Stimulated activated CD4-positive, alpha-beta T cell treated with anti-CD3 and anti-CD28 coated beads, Interleukin-4, amount 100 ng/mL, for 1 hour (primary cell): ENCODE measurements around the gene HDAC6.
"Not testable (repeated sequence)": the region's sequence is repeated elsewhere in the genome, so short reads cannot be mapped to it uniquely, and the experiment has no call there.

Experiments used
- DNase-seq: peaks from one replicate; pipeline ENCODE4 v3.0.0-alpha.2; 2020

Gene HDAC6

DNA sequence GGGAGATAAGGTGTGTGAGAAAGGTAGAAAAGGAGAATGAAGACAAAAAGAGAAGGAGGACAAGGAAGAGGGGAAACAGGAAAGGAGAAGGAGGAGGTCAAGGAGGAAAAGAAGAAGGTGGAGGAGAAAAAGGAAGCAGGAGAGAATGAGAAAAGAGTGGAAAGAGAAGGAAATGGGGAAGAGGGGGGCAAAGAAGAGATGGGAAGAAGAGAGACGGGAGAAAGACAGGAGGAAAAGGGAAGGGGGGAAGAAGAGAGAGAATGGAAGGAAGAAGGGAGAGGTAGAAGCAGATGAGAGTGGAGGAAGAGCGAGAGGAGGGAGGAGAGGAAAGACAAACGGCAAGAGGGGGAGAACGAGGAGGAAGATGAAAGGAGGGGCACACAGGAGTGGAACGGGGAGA lies 11.4 kb upstream of the HDAC6 start:
- no peak for DNase-seq

DNA sequence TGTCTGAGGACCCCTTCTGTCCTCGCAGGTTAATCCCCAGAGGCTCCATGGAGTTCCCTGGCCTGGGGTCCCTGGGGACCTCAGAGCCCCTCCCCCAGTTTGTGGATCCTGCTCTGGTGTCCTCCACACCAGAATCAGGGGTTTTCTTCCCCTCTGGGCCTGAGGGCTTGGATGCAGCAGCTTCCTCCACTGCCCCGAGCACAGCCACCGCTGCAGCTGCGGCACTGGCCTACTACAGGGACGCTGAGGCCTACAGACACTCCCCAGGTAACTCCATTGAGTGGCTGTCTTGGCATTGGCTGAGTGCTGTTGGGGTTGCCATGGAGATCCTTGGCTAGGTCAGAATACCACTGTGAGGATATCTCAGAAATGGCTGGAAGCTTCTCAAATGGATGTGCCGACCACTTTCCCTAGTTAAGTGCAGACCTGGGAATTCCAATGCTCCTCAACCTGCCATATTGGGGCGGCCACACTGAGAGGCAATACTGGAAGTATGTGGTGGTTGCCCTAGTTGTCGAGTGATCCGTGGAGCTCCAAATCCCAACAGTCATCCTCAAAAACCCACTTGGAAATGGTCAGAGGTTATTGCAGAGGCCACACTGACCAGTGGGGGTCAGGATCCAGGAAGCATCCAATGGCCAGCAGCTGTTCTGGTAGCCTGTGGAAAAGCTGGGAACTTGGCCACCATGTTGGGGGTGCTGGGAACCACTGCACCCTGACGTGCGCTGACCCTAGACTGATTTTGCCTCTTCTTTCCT lies 10.6 kb upstream of the HDAC6 start:
- DNase-seq: no peak

DNA sequence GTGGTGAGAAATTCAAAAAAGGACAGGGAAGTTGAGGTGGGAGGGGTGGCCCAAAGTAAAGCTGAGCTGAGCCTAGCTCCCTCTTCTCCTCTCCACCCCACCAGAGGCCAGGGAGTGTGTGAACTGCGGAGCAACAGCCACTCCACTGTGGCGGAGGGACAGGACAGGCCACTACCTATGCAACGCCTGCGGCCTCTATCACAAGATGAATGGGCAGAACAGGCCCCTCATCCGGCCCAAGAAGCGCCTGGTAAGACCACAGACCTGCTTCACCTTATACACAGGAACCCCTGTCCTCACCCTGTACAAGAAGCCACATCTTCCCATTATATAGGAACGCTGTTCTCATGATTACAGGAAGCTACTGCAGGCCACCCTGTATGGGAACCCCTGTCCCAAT lies 9.6 kb upstream of the HDAC6 start:
- no peak for DNase-seq

DNA sequence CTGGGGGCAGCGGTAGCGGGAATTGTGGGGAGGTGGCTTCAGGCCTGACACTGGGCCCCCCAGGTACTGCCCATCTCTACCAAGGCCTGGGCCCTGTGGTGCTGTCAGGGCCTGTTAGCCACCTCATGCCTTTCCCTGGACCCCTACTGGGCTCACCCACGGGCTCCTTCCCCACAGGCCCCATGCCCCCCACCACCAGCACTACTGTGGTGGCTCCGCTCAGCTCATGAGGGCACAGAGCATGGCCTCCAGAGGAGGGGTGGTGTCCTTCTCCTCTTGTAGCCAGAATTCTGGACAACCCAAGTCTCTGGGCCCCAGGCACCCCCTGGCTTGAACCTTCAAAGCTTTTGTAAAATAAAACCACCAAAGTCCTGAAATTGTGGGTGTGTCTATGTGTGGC lies 7.9 kb upstream of the HDAC6 start:
- DNase-seq: no peak

GRCh38 chrX:48794340-48794910 lies 7.4 kb upstream of the HDAC6 start:
- DNase-seq: no peak

GRCh38 chrX:48794911-48795515 lies 6.9 kb upstream of the HDAC6 start:
- DNase-seq: no peak

DNA sequence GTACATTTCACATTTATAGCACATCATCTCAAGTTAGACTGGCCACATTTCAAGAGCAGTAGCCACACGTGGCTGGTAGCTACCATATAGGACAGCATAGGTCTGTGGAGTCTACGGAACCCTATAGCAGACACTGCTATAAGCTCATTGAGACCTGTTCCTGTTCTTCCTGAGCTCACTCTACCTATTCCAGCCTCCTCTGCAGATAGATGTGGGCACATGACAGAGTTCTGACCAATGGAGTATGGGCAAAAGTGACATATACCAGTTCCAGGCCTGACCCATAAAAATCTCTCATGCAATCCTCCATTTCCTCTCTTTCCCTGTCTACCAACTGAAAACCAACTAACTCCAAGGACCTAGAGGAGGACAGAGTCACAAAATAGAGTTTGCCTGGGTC lies 3.5 kb upstream of the HDAC6 start:
- no peak for DNase-seq

DNA sequence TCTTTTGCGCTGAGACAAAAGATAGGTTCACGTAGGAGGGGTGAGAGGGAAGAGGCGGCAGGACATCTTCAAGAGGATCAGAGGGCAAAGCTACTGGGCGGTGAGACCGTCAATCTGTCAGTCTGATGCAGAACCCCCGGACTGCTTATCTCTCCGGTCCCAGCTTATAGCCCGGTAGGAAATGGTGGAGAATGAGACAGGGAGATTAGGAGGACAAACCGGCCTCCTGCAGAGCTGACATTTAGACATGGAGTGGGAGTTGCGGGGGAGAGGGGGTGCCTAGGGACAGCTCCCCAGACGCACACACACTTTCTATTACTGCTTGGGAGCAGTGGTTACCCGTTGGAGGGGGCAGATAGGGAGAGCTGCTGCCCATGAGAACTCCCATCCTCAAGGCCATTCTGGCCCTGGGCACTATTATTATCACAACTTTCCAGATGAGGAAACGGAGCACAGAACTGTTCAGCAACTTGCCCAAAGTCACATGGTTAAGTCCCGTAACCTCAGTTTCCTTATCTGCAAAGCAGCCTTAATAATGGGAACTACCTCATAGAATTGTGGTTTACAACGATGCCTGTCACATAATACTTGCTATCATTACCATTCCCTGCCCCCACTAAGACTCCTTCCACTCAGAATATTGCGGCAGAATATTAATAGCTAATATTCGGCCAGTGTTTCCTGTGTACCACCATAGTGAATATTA lies 1.1 kb upstream of the HDAC6 start:
- no peak for DNase-seq

DNA sequence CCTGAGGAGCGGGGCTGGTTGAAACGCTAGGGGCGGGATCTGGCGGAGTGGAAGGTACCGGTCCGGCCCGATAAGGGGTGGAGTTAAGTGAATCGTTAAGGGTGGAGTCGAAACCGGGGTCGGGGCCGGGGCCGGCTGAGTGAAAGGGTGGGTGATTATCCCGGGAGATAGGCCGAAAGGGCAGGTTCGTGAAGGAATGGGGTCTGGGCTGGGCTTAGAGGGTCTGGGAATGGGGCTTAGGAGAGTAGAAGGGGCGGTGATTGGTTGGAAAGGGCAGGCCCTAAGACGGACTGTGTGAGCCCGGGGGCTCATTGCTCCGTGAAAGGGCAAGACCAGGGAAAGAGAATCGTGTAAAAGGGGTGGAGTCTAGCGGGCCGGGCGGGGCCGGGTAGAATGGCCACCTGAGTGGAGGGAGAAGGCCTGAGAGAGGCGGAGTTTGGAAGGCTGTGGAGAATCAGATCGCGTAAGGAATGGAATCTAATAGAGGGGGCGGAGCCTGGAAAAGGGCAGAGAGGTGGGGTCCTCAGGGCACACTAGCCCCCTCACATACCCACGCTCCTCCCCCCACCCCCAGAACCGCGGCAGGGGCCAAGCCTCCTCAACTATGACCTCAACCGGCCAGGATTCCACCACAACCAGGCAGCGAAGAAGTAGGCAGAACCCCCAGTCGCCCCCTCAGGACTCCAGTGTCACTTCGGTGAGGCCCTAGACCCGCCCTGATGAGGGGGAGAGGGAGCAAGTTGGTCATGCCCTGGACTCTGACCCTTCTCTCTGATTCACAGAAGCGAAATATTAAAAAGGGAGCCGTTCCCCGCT lies 430 bp downstream of the HDAC6 start:
- DNase-seq: peak; percentile 55

DNA sequence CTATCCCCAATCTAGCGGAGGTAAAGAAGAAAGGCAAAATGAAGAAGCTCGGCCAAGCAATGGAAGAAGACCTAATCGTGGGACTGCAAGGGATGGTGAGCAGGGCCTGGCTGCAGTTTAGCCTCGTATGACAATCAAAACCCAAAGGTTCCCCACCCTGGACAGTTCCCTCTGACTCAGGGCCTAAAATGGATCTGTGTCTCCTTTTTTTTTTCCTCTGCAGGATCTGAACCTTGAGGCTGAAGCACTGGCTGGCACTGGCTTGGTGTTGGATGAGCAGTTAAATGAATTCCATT lies 986 bp downstream of the HDAC6 start:
- DNase-seq: no peak

DNA sequence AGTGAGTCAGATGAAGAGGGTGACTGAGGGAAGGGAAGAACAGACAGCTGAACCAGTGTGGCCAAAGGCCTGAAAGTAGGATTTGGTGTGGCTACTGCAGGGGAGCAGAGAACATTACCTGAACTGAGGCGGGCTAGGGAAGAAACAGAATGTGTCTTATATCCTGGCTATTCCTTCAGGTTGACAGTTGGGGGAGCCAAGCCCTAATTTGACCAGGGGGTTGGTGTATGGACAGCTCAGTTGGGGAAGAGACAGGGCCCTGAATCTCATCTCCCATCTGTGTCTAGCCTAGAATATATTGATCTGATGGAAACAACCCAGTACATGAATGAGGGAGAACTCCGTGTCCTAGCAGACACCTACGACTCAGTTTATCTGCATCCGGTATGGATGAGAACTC lies 4.2 kb downstream of the HDAC6 start:
- no peak for DNase-seq

- DNase-seq: no peak
Observed at GRCh38 chrX:48813644-48814043, 11.8 kb downstream of the HDAC6 start.

DNA sequence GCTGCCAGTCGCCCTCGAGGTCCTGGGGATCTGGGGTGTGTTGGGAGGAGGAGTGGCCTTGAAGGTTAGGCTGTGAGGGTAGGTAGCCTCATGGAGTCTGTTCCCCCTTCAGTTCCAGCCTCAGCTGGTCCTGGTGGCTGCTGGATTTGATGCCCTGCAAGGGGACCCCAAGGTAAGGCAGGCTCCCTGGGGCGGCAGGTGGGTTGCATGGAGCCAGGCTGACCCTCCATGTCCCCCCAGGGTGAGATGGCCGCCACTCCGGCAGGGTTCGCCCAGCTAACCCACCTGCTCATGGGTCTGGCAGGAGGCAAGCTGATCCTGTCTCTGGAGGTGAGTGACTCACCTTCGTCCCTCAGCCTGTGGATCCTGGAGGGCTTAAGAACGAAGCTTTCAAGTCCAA lies 12.9 kb downstream of the HDAC6 start:
- DNase-seq: no peak

- DNase-seq: no peak
Observed at GRCh38 chrX:48815266-48815665, 13.4 kb downstream of the HDAC6 start.

GRCh38 chrX:48816014-48816810 lies 14.3 kb downstream of the HDAC6 start:
- no peak for DNase-seq

GRCh38 chrX:48818098-48818497 lies 16.2 kb downstream of the HDAC6 start:
- DNase-seq: no peak

GRCh38 chrX:48818866-48819265 lies 17.0 kb downstream of the HDAC6 start:
- no peak for DNase-seq

DNA sequence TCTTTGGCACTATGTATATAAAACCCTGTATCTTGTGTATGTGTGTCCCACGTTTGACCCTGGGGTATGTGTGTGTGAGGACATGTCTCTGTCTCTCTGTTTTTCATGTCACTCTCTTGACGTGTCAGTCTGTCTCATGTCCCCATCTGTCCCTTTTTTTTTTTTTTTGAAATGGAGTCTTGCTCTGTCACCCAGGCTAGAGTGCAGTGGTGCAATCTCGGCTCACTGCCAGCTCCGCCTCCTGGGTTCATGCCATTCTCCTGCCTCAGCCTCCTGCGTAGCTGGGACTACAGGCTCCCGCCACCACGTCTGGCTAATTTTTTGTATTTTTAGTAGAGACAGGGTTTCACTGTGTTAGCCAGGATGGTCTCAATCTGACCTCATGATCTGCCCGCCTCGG lies 17.5 kb downstream of the HDAC6 start:
- not testable (repeated sequence) for DNase-seq

GRCh38 chrX:48823053-48823452 lies 21.2 kb downstream of the HDAC6 start:
- DNase-seq: no peak

DNA sequence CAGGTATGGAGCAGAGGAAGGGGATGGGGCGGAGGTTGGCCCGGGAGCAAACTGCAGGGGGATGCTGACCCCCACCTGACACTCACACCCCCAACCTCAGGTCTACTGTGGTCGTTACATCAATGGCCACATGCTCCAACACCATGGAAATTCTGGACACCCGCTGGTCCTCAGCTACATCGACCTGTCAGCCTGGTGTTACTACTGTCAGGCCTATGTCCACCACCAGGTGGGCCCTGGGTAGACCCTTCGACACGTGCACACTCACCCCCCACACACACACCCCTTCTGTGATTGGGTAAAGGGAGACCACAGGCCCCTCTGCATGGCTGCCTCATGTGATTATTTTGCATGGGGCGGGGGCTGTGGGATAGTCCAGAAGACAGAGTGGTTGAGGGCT lies 22.2 kb downstream of the HDAC6 start:
- no peak for DNase-seq

DNA sequence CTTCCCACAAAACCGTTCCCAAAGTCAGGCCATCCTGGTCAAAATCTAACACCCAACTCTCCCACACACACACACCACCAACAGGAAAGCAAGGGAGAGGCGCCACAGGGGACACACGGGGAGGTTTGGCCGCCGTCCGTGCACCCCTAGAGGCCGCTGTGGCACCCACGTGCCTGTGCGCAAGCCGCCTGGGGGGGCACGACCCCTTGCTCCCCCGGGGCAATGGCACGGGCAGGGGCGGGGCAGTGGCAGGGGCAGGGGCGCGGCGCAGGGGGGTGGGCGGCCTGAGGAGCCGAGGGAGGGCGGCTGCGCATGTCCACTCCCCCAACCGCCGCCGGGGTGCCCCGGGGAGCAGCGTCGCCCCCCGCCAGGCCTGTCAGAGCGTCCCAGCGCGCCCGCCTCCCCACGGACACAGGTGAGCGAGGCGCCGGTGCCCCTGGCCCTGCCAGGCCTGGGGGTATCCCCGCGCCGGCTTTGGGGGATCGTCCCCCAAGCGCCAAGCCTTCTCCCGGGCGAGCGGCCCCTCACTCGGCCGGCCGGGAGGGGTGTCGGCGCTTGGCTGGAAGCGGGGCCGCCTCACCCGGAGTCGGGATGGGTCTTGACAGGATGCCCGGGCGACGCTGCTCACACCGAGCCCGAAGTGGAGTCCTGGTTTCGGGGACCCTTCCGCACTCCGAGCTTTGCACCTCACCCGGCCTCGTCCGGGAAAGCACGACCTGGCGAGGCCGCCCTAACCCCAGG lies 24.4 kb downstream of the HDAC6 start, which contains the start of gene ERAS:
ERAS (plus strand) TSS at position 379 of the 741 bp plus-strand sequence. CDS start 2,611 bp downstream, outside the sequence.
- peak; percentile 14 for DNase-seq
